OCI-LY3 (cell line): ENCODE data around the gene RARS2.

Source experiments
- EZH2phosphoT487 ChIP-seq: fragments of 200-600 bp; shearing (Covaris generic); IDR thresholded peaks from 2 replicates; pipeline ENCODE4 v1.6.1; 2018; ENCODE audit warnings: antibody characterized with exemption, mixed run types, low read depth
- TF ChIP-seq, protein P1 (sequence below): fragments of 200-600, 300-600 bp; sonication (generic); IDR thresholded peaks from 2 replicates; pipeline ENCODE4 v1.5.1; 2014; ENCODE audit warnings: antibody characterized with exemption, low read length, low read depth

- TF ChIP-seq, protein P1, sequence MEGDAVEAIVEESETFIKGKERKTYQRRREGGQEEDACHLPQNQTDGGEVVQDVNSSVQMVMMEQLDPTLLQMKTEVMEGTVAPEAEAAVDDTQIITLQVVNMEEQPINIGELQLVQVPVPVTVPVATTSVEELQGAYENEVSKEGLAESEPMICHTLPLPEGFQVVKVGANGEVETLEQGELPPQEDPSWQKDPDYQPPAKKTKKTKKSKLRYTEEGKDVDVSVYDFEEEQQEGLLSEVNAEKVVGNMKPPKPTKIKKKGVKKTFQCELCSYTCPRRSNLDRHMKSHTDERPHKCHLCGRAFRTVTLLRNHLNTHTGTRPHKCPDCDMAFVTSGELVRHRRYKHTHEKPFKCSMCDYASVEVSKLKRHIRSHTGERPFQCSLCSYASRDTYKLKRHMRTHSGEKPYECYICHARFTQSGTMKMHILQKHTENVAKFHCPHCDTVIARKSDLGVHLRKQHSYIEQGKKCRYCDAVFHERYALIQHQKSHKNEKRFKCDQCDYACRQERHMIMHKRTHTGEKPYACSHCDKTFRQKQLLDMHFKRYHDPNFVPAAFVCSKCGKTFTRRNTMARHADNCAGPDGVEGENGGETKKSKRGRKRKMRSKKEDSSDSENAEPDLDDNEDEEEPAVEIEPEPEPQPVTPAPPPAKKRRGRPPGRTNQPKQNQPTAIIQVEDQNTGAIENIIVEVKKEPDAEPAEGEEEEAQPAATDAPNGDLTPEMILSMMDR, result no peak
- TF ChIP-seq EZH2phosphoT487, result no peak
These were observed 50.2 kb downstream of the RARS2 start for GRCh38 chr6:87539554-87539953.
